ENCODE data around the gene ZNF236.

- no peak for TF ChIP-seq CTCF (conservative IDR thresholded peaks at IDR 0.05 in 1 of 2, IDR thresholded peaks at IDR 0.05 in 1 of 2; ENCODE audit: low read depth in 1 of 2, low read length in 2 of 2)
- no peak for TF ChIP-seq EZH2 (IDR thresholded peaks at IDR 0.05; ENCODE audit: low read length, missing control alignments)
These were observed 170.7 kb downstream of the ZNF236 start for GRCh38 chr18:76993085-76993382.

Data from fibroblast of lung (primary cell).